GM23248 (cell line): ENCODE measurements around the gene SLC22A3.
"Not testable (repeated sequence)": the region's sequence is repeated elsewhere in the genome, so short reads cannot be mapped to it uniquely, and the experiment has no call there.

ENCODE experiments used
- EZH2 ChIP-seq: fragments of 200-600 bp; sonication (generic); IDR thresholded peaks from 2 replicates; pipeline ENCODE4 v1.6.1; 2018; ENCODE audit warnings: antibody characterized with exemption, mild to moderate bottlenecking; ENCODE audit not compliant: insufficient read depth, poor library complexity, severe bottlenecking
- EZH2phosphoT487 ChIP-seq: fragments of 200-600 bp; sonication (generic); IDR thresholded peaks from 2 replicates; pipeline ENCODE4 v1.6.1; 2018; ENCODE audit warnings: antibody characterized with exemption, moderate library complexity, mild to moderate bottlenecking, low read depth; ENCODE audit not compliant: insufficient read depth

DNA sequence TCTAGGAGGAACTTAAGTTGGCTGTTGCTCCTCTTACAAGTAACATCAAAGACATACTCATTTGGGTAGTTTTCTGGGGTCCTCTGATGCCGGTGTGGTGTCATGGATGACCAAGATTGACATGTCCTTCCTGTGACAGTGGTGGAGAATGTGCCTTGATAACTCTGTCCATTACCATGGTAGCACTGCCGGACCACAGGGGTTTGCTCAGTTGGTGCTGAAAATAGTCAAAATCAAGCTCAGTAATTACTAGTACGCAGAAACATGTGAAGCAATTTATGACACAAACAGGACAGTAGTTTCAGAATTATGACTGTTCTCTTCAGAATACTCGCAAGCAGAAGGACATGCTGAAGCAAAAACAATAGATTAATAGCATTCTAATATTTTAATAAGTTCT is 128.9 kb downstream of the SLC22A3 start:
- TF ChIP-seq EZH2, EZH2phosphoT487: not testable (repeated sequence)
